ENCODE results near the gene PLXNC1.

DNA sequence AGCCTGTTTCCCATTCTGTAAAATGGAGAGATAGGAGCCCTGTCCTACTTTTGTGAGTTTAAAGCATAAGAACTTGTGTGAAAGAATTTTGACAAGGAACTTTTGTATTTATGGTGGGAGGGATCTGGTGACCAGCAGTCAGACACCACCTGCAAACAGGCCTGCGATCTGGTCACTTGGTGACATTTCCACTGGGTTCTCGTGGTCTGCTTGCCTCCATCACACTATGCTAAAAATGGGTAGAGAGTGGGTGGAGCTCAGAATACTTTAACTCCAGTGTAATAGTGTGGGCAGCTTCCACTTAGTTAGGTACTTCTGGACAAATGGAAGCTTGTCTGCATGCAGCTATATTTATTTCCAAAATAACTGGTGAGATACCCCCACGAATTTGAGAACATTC is 26.5 kb upstream of the PLXNC1 start:
- TF ChIP-seq HDAC6 (IDR thresholded peaks at IDR 0.05; ENCODE audit: low read depth, low read length) (no peak), GABPA (IDR thresholded peaks at IDR 0.05; ENCODE audit: borderline replicate concordance, insufficient read depth, low read length) (no peak), CHD2 (IDR thresholded peaks at IDR 0.05; ENCODE audit: low read length) (no peak), POLR2A (IDR thresholded peaks at IDR 0.05; ENCODE audit: control extremely low read depth in 1 of 2, low read depth in 2 of 2, low read length in 2 of 2) (no peak), CREB1 (IDR thresholded peaks at IDR 0.05) (no peak), RFX5 (IDR thresholded peaks at IDR 0.05; ENCODE audit: borderline replicate concordance, low read depth, low read length) (no peak), EZH2 (IDR thresholded peaks at IDR 0.05; ENCODE audit: low read depth, low read length, severe bottlenecking) (no peak), SP1 (IDR thresholded peaks at IDR 0.05; ENCODE audit: low read depth, low read length) (no peak), RXRA (IDR thresholded peaks at IDR 0.05; ENCODE audit: insufficient read depth, low read depth, low read length) (no peak), POU5F1 (IDR thresholded peaks at IDR 0.05; ENCODE audit: low read depth, low read length) (no peak), SIX5 (IDR thresholded peaks at IDR 0.05; ENCODE audit: low read depth, low read length) (no peak)
- TF ChIP-seq, protein P1, sequence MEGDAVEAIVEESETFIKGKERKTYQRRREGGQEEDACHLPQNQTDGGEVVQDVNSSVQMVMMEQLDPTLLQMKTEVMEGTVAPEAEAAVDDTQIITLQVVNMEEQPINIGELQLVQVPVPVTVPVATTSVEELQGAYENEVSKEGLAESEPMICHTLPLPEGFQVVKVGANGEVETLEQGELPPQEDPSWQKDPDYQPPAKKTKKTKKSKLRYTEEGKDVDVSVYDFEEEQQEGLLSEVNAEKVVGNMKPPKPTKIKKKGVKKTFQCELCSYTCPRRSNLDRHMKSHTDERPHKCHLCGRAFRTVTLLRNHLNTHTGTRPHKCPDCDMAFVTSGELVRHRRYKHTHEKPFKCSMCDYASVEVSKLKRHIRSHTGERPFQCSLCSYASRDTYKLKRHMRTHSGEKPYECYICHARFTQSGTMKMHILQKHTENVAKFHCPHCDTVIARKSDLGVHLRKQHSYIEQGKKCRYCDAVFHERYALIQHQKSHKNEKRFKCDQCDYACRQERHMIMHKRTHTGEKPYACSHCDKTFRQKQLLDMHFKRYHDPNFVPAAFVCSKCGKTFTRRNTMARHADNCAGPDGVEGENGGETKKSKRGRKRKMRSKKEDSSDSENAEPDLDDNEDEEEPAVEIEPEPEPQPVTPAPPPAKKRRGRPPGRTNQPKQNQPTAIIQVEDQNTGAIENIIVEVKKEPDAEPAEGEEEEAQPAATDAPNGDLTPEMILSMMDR (IDR thresholded peaks at IDR 0.05; ENCODE audit: control extremely low read depth in 1 of 3, insufficient read depth in 1 of 3, low read depth in 1 of 3, low read length in 3 of 3), result no peak
- TF ChIP-seq, protein P2, sequence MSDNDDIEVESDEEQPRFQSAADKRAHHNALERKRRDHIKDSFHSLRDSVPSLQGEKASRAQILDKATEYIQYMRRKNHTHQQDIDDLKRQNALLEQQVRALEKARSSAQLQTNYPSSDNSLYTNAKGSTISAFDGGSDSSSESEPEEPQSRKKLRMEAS (IDR thresholded peaks at IDR 0.05), result no peak
